Prostate gland (tissue), 2 donors: ENCODE data around the gene FILIP1. TPM values are rescaled to one million over a fixed set of nuclear protein-coding genes. Genes with fewer than 3 reads are reported as not detected.

Source experiments
- DNase-seq: peaks from one replicate; pipeline ENCODE4 v3.0.0-alpha.2; 2019; ENCODE audit warnings: low spot score
- H3K27ac ChIP-seq, 2 donors: fragments of 200-600 bp; sonication (generic); 2 replicates each; pipeline ENCODE4 v1.5.1; 2017 to 2019
- H3K27me3 ChIP-seq: fragments of 200-600 bp; sonication (generic); replicated peaks from 2 replicates; pipeline ENCODE4 v1.5.1; 2019; ENCODE audit not compliant: insufficient read depth
- H3K36me3 ChIP-seq, 2 donors: fragments of 200-600 bp; sonication (generic); 1 replicate in 1 of 2; 2 replicates in 1 of 2; pipeline versions ENCODE4 v1.5.1 to v1.8.1; 2017 to 2019
- H3K4me1 ChIP-seq: fragments of 200-600 bp; sonication (generic); replicated peaks from 2 replicates; pipeline ENCODE4 v1.5.1; 2019
- H3K4me3 ChIP-seq, 2 donors: fragments of 200-600 bp; sonication (generic); 2 replicates each; pipeline ENCODE4 v1.5.1; 2017 to 2019
- H3K9me3 ChIP-seq: fragments of 200-600 bp; sonication (generic); 2 replicates; pipeline ENCODE4 v1.5.1; 2017
- POLR2A ChIP-seq: fragments of 450-650 bp; IDR thresholded peaks from one replicate; pipeline ENCODE4 v1.6.1; 2016; ENCODE audit warnings: antibody characterized with exemption, mild to moderate bottlenecking
- POLR2AphosphoS5 ChIP-seq: sonication (generic); formaldehyde crosslinking; IDR thresholded peaks from one replicate; pipeline ENCODE4 v1.6.1; 2017; ENCODE audit warnings: antibody characterized with exemption
- WGBS: methylation state at CpG from one replicate; pipeline ENCODE4 v1.1.5; 2018; 5-methylcytosine and 5-hydroxymethylcytosine counted together
- intact Hi-C: fragments of 100-400 bp; cut with DNase I; formaldehyde crosslinking; loops from one replicate; pipeline ENCODE4 v1.14.2; 2022
- total RNA-seq, 2 donors: library from RNA; depleted of rRNA; stranded (reverse); fragments of >200 nt; gene quantifications; one replicate each; pipeline ENCODE4 v1.1.0, GENCODE V29; 2016
- TF ChIP-seq, protein P1 (sequence below), 4 experiments: fragments of 200-600 bp in 2 of 4; fragments of 450-650 bp in 2 of 4; sonication (generic) in 2 of 4; IDR thresholded peaks; 1 replicate in 3 of 4; 2 replicates in 1 of 4; pipeline ENCODE4 v1.5.1; 2016 to 2019; ENCODE audit warnings: antibody characterized with exemption in 4 of 4, mild to moderate bottlenecking in 2 of 4, moderate library complexity in 2 of 4

Gene FILIP1
- total RNA-seq, 2 donors from 2014 or later, result 2.1 to 3.3 TPM

DNA sequence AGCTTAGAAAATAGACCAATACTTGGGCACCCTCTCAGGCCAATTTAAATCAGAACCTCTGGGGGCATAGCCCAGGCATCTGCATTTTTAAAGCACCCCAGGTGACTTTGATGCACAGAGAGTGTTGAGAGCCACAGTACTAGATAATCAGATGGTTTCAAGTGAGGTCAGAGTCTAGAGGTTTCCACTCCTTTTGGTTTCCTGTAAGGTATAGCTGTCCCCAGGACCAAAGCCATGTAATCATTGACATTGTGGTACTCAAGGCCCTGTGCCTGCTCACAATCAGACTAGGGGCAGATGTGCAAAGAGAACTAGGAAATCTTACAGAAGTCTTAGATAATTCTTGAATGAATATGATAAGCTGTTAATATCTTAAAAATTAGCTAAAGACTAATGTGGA, 9.1 kb downstream of the FILIP1 start:
- DNase-seq, result no peak
- H3K9me3 ChIP-seq, result no peaks in the 10 kb centered on the region
- no peaks in the 10 kb centered on the region for H3K27me3 ChIP-seq
- no peak for TF ChIP-seq POLR2A
- TF ChIP-seq POLR2AphosphoS5, result no peak
- TF ChIP-seq, protein P1, sequence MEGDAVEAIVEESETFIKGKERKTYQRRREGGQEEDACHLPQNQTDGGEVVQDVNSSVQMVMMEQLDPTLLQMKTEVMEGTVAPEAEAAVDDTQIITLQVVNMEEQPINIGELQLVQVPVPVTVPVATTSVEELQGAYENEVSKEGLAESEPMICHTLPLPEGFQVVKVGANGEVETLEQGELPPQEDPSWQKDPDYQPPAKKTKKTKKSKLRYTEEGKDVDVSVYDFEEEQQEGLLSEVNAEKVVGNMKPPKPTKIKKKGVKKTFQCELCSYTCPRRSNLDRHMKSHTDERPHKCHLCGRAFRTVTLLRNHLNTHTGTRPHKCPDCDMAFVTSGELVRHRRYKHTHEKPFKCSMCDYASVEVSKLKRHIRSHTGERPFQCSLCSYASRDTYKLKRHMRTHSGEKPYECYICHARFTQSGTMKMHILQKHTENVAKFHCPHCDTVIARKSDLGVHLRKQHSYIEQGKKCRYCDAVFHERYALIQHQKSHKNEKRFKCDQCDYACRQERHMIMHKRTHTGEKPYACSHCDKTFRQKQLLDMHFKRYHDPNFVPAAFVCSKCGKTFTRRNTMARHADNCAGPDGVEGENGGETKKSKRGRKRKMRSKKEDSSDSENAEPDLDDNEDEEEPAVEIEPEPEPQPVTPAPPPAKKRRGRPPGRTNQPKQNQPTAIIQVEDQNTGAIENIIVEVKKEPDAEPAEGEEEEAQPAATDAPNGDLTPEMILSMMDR (IDR thresholded peaks at IDR 0.05), result no peak
- H3K4me3 ChIP-seq, result no peak overlapping the region
- H3K36me3 ChIP-seq, result no peaks in the 10 kb centered on the region
- no peak overlapping the region for H3K27ac ChIP-seq
- H3K4me1 ChIP-seq, result peaks cover 4% of the 10 kb centered on the region
- intact Hi-C loops, result no loop called here

DNA sequence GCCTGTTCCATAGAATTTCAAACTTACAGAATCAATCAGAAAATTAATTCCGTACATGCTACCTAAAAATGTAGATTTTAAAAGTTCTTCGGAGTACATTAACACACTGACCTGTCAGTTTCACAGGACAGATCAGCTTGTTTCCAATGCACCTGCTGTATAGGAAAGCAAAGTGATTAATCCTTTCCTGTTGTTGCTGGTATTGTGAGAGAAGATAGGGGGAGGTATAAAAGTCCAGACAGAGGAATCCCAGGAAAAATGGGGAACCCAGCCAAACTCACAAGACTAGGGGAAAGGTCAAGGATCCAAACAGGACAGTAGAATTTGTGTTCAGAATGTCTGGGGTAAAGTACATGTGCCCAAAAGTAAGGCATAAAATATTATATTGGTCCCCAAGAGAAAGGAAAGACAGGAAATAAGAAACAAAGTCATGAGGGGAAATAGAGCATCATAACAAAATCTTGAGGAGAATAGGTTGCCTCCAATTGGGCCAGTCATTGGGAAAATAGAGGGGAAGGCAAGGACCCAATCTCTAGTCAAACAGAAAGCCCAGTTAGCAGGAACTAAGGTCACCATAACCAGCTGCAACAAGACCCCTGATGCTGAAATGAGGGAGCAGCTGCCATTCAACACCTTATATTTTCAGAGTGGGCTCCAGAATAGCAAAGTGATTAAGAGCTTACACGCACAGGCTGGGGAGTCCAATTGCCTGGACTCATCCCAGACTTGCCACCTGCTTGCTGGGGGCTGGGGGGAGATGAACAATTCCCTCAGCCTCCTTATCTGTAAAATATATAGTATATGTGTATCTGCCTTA, 10.3 kb downstream of the FILIP1 start:
- Histone ChIP-seq H3K4me3 (no peak overlapping the region), H3K27me3 (no peaks in the 10 kb centered on the region), H3K9me3 (no peaks in the 10 kb centered on the region), H3K36me3 (no peaks in the 10 kb centered on the region), H3K4me1 (peaks cover 4% of the 10 kb centered on the region), H3K27ac (no peak overlapping the region)
- DNase-seq, result no peak
- TF ChIP-seq, protein P1 (IDR thresholded peaks at IDR 0.05), result no peak
- intact Hi-C loops, result no loop called here
- 83% methylated on average over 3 of the region's 3 CpGs for WGBS

DNA sequence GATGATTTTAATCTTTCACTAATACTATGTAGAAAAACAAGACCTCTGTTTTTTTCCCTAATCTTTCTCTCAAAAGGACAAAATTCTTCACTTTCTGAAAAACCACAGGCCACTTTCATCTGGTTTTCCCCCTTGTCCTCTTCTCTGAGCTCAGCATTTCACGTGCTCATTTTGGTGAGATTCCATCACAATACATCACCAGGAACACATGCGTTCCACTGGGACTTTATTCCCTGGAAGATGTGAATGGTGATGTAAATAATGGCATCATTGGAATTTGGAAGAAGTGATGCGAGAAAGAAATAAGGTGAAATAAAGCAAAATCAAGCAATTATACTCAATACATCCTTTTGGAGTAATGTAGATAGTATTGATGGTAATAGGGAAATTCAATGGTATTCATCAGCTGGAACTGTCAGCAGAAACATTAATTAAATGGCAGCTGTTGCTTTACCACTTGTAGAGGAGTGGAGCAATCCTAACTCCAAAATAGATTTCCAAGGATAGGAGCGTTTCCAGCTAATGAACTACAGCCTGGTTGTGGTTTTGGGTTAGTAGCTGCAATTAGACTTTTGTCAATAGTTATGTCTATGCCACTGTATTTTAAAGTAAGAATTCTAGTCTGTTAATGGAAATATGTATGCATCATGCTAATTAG, 11.5 kb downstream of the FILIP1 start:
- H3K27ac ChIP-seq, result no peak overlapping the region
- TF ChIP-seq POLR2AphosphoS5, result no peak
- TF ChIP-seq, protein P1 (IDR thresholded peaks at IDR 0.05), result no peak
- no peak for TF ChIP-seq POLR2A
- peaks cover 4% of the 10 kb centered on the region for H3K4me1 ChIP-seq
- DNase-seq, result no peak
- intact Hi-C loops, result no loop called here
- no peak overlapping the region for H3K4me3 ChIP-seq
- no peaks in the 10 kb centered on the region for H3K9me3 ChIP-seq
- 88% methylated on average over 4 of the region's 4 CpGs for WGBS
- H3K36me3 ChIP-seq, result no peaks in the 10 kb centered on the region
- H3K27me3 ChIP-seq, result no peaks in the 10 kb centered on the region

DNA sequence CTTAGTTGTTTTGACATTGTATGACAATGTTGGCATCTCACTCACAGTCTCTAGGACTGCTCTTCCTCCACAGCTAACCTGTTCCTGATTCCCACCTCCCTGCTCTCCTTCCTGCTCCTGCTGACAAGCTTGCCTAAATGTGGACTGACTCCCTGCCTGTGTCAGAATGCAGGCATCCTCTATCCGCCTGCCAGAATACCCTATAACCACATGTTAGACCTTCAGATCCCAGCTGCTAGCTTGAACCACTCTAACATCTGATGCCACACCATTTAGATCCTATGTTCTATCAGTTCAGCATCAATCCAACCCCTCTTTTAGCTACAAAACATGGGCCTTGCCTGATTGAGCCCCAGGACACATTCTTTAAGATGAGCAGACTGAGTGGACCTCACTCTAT, 12.2 kb downstream of the FILIP1 start:
- intact Hi-C loops, result no loop called here

More for the DNA sequence above, 12.2 kb downstream of the FILIP1 start:
- H3K4me1 ChIP-seq, result peaks cover 2% of the 10 kb centered on the region
- WGBS, result 80% methylated on average over 1 of the region's 1 CpG
- H3K9me3 ChIP-seq, result no peaks in the 10 kb centered on the region
- TF ChIP-seq POLR2A, result no peak
- TF ChIP-seq, protein P1 (IDR thresholded peaks at IDR 0.05), result no peak
- TF ChIP-seq POLR2AphosphoS5, result no peak
- H3K36me3 ChIP-seq, result no peaks in the 10 kb centered on the region
- H3K27me3 ChIP-seq, result no peaks in the 10 kb centered on the region
- H3K4me3 ChIP-seq, result no peak overlapping the region
- H3K27ac ChIP-seq, result no peak overlapping the region
- no peak for DNase-seq
